HG03439 (cell line): ENCODE results near the gene CSTPP1.
"Not testable (repeated sequence)": the region's sequence is repeated elsewhere in the genome, so short reads cannot be mapped to it uniquely, and the experiment has no call there.

Experiments
- ATAC-seq: cut with Tn5 transposase; IDR thresholded peaks from one replicate; pipeline ENCODE4 v1.9.1; 2021; ENCODE audit warnings: mild to moderate bottlenecking, moderate library complexity; ENCODE audit not compliant: unreplicated experiment

CSTPP1 gene

DNA sequence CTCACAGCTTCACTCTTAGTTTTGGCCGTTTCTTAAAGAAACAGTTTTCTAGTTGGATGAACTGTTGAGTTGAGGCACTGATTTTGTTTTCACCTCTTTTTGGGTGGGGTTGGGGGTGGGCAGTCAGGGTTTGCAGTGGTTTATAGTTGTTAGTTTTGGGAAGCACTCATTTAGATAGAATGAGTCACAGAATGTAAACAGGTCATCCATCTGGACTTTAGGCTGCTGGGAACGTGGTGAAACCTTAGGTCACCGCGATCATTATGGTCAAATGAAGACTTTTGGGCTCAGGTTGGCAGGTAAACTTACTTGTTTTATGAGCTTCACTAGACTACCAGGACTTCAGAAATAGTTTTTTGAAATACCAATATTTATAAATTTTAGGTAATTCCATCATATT is 48.4 kb downstream of the CSTPP1 start:
- no peak for ATAC-seq

DNA sequence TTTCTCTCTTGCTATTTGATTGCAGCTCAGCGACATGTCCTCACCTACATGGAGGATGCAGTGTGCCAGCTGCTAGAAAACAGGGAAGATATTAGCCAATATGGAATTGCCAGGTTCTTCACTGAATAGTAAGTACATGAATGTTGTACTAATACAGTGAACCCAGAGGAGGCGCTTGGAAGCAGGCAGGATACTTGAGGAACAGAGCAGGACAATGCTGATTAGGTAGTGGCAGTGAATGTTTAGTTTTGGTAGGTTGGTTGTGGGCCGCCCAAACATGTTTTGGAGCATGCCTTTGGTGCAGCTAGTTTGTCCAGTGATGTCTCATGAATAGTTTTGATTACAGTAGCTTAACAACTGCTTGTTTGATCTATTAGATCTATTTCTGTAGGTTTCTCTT is 50.6 kb downstream of the CSTPP1 start:
- ATAC-seq = no peak

DNA sequence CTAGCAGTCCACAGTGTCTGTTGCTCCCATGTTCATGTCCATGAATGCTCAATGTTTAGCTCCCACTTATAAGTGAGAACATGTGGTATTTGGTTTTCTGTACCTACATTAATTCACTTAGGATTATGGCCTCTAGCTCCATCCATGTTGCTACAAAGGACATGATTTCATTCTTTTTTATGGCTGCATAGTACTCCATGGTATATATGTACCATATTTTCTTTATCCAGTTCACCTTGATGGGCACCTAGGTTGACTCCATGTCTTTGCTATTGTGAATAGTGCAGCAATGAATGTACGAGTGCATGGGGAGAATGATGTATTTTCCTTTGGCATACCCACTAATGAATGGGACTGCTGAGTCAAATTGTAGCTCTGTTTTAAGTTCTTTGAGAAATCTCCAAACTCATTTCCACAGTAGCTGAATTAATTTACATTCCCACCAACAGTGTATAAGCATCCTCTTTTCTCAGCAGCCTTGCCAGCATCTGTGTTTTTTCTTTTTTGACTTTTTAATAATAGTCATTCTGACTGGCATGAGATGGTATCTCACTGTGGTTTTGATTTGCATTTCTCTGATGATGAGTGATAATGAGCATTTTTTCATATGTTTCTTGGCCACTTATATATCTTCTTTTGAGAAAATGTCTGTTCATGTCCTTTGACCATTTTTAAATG is 53.4 kb downstream of the CSTPP1 start:
- ATAC-seq = not testable (repeated sequence)

DNA sequence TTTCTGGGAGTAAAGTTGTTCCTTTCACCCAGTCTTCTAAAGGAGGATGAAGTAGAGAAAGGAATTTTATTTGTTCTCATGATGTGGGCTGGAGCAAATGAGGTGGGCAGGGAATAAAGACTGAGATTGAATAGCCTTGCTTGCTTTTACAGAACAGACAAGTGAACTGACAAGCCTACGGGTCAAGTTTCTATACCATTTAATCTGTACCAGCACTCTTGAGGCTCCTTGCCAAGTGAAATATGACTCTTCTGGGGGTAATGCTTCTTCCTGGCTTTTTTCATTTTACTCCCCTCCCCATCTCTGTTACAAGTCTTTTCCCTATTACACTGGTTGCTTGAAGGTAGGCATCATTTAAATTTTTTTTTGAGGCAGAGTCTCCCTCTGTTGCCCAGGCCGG is 54.8 kb downstream of the CSTPP1 start:
- no peak for ATAC-seq

DNA sequence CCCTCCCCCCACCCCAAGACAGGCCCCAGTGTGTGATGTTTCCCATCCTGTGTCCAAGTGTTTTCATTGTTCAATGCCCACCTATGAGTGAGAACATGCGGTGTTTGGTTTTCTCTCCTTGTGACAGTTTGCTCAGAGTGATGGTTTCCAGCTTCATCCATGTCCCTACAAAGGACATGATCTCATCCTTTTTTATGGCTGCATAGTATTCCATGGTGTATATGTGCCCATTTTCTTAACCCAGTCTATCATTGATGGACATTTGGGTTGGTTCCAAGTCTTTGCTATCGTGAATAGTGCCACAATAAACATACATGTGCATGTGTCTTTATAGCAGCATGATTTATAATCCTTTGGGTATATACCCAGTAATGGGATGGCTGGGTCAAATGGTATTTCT is 55.8 kb downstream of the CSTPP1 start:
- not testable (repeated sequence) for ATAC-seq

DNA sequence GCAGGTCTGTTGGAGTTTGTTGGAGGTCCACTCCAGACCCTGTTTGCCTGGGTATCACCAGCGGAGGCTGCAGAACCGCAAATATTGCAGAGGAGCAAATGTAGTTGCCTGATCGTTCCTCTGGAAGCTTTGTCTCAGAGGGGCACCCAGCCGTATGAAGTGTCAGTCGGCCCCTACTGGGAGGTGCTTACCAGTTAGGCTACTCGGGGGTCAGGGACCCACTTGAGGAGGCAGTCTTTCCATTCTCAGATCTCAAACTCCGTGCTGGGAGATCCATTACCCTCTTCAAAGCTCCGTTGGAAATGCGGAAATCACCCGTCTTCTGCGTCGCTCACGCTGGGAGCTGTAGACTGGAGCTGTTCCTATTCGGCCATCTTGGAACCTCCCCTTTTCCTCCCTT is 61.2 kb downstream of the CSTPP1 start:
- not testable (repeated sequence) for ATAC-seq

DNA sequence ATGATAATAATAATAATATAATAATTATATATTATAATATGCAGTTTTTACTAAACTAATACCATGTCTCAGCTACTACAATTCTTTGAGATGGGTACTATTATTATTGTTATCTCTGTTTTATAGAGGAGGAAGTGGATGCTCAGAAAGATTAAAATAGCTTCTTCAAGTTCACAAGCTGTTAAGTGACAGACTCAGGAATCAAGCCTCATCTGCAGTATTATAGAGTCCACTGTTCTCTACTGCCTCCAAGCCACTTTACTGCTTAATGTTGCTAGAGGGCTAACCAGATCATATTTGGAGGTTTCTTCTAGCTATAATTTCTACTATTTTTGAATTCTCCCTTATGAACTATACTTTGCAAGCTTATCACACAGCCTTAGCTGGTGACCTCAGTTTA is 62.7 kb downstream of the CSTPP1 start:
- no peak for ATAC-seq

DNA sequence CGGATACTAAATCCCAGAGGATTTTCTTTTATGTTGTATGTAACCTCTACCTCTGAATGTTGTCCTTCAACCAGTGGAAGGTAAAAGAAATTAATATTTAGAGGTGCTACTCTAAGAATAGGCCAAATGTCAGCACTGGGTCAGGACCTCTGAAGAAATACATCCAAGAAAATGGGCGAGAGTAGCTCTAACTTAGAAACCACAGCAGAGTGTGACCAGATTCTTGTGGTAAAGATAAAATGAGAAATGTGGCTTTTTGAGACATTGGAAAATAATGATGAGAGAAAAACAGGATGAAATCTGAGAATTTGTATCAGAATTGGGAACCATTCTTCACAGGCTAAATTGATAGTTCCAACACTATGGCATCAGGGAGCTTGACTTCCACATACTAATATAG is 63.5 kb downstream of the CSTPP1 start:
- ATAC-seq = no peak

DNA sequence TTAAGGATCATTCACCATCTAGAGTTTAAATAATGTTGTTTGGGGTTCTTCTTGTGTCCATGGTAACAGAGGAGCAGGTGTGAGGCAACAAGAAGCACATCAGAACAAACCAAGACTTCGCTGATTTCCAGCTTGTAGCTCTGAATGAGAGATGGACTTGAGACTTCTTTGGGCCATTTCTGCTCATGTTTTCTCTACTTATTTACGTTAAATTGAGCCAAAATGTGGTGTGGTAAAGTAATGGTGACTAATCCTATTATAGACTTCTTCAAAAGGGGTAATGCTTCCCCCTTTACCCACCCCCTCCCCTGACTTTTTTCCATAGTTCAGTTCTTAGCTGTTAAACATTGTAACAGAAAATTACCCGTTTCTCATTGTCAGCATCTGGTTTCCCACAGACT is 65.2 kb downstream of the CSTPP1 start:
- ATAC-seq = no peak

DNA sequence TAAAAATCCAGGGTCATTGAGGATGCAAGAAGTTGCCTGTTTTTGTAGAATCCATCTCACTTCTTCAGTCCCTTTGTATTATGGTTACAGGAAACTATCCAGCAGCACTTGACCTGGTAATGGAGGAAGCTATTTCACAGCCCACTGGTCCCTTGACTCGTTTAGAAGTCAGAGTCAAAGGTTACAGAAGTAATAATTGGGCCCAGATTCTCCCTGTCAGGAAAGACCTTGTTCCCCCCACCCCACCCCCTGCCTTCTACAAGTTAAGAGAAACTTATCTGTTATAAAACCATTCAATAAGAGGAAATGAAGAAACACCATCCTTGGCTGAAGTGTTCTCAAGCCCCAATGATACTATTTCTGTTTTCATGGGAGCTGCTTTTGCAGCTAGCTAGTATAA is 65.8 kb downstream of the CSTPP1 start:
- ATAC-seq = no peak

DNA sequence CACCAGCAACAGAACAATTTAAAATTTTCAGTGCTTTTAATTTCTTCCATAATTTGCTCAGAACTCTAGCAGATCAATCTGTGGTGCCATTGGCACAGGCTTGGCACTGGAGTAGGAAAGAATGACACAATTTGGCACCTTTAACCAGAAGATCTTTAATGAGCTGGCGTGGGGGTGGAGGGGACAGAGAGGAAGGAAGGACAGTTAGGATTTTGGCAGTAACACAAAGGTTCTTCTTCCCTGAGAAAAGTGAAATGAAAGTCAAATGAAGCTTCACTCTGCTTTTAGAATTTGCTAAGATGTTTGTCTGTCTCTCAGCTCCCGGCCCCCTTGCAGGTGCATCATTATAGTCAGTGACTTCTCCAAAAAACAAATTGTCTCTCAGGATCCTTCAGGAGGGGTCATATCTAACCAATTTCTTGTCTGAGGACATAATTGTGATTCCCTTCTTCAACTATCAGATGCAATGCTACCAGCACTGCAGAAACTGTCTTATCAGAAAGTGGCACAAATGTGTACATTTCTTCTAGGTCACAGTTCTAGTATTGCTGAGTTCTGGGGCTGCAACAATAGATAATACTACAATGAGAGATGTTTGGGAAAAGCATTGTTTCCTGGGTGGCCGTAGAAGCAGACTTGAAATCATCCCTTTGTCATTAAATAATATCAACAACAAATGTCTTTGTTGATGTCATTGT is 66.8 kb downstream of the CSTPP1 start:
- no peak for ATAC-seq

DNA sequence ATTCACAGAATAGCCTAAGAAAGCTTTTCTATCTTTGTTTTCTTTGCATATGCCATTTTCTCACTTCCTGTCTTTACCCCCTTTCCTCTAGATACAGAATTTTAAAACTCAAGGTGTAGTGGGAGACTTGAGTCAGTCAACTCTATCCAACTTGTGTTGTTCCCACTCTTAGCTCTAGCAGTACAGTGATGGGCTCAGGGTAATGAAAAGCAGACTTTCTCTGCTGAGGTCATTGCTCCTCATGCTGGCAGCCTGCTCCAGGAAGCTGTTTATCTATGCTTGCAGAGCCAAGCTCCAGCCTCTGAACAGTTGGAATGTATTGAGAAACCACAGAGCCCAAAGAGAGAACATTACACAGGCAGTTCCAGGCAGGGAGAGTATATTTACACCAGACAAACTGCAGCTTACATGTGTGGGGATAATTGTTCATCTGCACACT is 68.1 kb downstream of the CSTPP1 start:
- no peak for ATAC-seq

DNA sequence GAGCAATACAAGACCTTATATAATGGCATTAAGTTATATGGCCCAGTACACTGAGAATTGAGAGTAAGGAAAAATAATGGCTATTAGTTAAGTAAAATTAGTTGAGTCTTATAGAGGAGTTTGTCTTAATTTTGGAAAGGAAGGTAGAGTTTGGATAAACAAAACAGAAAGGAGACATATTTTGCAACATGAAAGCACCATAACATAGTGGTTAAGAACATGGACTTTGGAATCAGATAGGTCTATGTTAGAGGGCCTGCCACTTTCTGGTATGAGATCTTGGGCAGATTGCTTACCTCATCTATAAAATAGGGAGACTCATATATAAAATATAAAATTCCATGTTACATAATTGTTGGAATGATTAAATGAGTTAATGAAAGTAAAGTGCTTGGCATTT is 68.9 kb downstream of the CSTPP1 start:
- no peak for ATAC-seq

DNA sequence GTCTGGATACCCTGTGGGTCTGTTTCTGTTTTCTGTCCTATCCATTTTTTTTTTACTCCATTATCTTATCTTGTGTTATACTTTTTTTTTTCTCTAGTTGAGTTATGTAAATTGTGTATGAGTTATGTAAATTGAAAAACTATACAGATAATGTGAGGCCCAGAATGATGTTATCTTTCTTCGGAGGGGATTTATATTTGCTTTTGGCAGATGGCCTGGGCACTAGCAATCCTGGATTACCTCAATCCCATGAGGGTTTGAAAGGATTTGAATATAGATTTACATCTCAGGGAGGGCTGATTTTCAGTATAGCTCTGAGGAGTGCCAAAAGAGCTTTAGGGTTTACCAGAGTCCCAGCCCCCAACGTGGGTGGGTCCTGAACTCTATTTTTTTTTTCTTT is 71.0 kb downstream of the CSTPP1 start:
- no peak for ATAC-seq

DNA sequence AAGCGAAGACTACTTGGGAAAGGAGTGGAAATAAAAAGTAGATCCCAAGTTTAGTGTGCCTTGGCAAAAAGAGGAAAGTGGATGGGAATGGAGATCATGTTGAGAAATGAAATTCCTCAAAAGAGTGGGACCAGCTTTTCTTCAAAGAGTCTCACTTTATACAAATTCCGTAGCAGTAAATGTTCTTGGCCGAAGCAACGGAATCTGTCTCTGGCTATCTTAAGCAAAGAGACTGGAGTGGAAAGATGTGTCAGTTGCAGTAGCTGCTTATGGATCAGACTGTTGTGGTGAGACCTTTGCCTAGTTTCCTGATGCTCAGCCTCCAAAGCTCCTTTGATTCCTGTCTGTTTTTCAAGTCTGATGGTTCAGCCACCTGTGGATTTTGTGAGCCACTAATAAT is 73.6 kb downstream of the CSTPP1 start:
- no peak for ATAC-seq

DNA sequence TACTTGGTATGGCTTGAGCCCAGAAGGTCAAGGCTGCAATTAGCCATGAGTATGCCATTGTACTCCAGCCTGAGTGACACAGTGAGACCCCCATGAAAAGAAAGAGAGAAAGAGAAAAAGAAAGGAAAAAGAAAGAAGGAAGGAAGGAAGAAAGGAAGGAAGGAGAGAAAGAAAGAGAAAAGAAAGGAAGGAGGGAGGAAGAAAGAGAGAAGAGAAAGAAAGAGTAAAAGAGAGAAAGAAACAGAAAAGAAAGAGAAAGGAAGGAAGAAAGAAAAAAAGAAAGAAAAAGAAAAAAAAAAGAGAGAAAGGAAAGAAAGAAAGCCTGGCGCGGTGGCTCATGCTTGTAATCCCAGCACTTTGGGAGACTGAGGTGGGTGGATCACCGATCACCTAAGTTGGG is 77.5 kb downstream of the CSTPP1 start:
- no peak for ATAC-seq

DNA sequence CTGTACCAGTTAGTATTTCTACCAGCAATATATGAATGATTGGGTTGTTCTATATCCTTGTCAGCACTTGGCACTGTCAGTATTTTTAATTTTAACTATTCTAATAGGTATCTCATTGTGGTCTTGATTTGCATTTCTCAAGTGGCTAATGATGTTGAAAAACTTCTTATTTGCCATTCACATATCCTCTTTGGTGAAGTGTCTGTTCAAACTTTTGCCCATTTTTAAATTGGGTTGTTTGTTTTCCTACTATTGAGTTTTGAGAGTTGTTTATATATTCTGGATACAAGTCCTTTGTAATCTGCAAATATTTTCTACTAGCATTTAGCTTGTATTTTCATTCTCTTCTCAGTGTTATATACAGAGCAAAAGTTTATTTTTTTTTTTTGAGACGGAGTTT is 82.1 kb downstream of the CSTPP1 start:
- ATAC-seq = no peak

DNA sequence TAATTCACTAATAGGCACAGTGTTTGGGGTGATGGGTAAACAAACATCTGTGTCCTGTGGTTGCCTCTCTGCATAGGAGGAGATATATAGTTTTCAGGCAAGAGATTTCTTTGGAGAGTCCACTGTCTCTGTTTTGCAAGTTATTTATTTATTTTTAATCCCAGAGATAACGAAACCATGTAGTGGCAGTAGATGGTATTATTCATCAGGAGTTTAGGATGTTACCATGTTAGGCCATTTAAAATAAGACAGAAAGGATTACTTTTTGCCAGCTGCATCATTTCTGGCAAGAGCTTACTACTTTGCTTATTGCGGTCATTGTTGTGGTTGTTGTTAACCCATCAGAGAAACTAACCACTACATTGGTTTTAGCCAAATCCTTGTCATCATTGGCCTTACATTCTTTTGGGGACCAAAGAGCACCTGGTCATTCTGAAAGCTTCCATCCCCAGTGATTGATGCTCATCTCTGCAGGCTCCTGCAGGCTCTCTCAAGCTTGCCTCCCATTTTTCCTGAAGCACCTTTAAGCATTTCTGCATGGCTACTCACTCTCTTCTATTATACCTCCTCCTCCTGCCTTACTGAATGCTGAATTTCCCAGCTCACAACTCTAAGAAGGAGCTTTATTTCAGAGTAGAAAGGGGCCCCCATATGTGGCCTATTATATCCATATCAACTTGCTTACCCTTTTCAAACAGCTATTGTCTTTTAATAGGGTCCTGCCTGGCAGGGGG is 84.4 kb downstream of the CSTPP1 start:
- no peak for ATAC-seq

DNA sequence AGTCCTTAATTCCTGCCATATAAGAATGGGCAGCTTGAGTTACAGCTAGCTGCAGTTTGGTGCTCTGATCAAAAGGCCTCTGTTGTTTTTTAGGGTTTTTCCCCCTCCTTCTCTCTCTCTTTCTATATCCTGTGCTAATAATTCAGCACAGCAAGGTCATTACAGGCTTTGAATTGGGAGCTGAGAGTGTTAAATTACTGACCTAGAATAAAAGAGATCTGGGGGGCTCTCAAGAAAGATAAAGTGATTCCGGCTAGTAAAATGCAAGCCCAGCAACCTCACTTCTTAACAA is 84.9 kb downstream of the CSTPP1 start:
- no peak for ATAC-seq

DNA sequence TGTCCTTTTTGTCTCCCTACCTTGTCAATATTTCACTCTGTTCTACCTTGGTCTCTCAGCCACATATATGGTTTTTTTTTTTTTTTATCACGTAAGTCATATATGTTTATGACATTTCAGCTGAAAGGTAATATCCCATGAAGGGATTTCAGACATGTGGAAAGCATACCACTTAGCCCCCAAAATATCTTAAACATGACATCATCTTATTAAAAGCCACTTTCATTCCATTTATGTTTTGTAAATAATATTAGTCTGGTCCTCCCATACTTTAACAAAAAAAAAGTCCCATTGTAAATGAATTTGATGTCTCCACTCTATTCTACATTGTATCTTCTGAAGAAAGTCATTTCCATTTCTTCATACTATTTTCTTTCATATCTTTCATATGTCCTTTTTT is 85.4 kb downstream of the CSTPP1 start:
- ATAC-seq = no peak

DNA sequence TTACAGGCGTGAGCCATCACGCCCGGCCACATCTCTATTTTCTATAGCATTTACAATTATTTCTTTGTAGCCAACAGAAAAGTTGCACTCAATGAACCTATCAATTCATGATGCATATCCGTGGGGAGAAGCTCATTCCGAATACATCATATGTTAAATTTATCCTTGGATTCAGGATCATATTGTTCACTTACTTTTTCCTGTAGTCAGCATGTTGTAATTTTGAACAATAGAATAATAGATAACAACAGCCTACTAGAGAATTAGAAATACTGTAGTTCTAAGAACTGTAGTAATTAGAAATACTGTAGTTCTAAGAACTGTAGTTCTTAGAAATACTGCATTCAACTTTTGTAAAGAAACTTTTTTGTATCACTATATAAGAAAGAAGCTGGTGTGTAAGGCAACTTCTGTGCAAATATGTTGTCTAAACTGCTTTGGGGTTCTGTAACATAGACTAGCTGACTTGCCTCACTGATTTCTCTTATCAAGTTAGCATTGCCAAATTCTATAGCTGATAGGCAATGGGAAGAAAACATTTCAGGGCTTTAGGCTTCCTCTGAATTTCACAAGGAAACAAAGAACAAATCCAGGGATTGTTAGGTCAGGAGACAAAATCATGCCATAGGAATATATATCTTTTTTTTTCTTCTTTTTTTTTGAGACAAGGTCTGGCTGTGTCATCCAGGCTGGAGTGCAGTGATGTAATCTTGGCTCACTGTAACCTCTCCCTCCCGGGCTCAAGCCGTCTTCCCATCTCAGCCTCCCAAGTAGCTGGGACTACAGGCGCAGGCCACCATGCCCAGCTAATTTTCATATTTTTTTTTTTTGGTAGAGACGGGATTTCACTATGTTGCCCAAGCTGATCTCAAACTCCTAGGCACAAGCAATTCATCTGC is 91.9 kb downstream of the CSTPP1 start:
- ATAC-seq = no peak
